Measurements from ENCODE around the gene BMP3. TPM values are rescaled to one million over a fixed set of nuclear protein-coding genes. Genes with fewer than 3 reads are reported as not detected.
A peak's percentile ranks its signal among the peaks of the same experiment; 100 is the strongest.

BMP3 gene
- total RNA-seq, 1 experiment from 2014 or later: not detected

DNA sequence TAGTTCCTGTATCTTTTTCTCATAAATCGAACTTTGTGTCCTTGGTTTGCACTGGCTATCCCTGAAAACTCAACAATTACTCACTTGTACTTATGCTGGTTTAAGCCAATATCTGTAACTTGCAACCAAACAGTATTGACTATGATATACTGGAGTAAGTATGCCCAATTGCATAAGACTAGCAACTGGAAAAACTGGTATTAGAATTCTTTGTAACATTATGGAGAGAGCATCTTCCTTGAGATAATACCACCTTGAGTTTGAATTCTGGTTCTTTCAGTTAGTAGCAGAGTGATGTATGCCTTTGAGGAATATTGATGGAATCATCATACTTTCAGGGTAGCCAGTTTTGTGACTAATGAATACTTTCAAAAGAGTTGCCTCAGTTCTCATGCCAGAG, 28.1 kb downstream of the BMP3 start:
- no peak overlapping the region for H3K4me2 ChIP-seq (ENCODE audit: low read depth, low read length, poor library complexity, severe bottlenecking)
- no peak overlapping the region for H3K9ac ChIP-seq (ENCODE audit: low read length)
- no peak for DNase-seq
- H3K36me3 ChIP-seq (ENCODE audit: insufficient read depth, low read length): no peaks in the 10 kb centered on the region
- H3K9me2 ChIP-seq (replicated peaks; ENCODE audit: insufficient read depth, low read length): no peaks in the 10 kb centered on the region
- no peak overlapping the region for H3K4me3 ChIP-seq (ENCODE audit: low read length)
- no peaks in the 10 kb centered on the region for H3K9me3 ChIP-seq (ENCODE audit: low read length)
- no peaks in the 10 kb centered on the region for H3K79me2 ChIP-seq (ENCODE audit: low read length)
- no peak overlapping the region for H3K27ac ChIP-seq (ENCODE audit: low read length)
- H3K4me1 ChIP-seq (ENCODE audit: low read length): no peaks in the 10 kb centered on the region
- H3K27me3 ChIP-seq (ENCODE audit: low read length): no peaks in the 10 kb centered on the region
- no peaks in the 10 kb centered on the region for H4K20me1 ChIP-seq (ENCODE audit: insufficient read depth, low read depth, low read length)
- no peak overlapping the region for H2AFZ ChIP-seq (ENCODE audit: low read length)

DNA sequence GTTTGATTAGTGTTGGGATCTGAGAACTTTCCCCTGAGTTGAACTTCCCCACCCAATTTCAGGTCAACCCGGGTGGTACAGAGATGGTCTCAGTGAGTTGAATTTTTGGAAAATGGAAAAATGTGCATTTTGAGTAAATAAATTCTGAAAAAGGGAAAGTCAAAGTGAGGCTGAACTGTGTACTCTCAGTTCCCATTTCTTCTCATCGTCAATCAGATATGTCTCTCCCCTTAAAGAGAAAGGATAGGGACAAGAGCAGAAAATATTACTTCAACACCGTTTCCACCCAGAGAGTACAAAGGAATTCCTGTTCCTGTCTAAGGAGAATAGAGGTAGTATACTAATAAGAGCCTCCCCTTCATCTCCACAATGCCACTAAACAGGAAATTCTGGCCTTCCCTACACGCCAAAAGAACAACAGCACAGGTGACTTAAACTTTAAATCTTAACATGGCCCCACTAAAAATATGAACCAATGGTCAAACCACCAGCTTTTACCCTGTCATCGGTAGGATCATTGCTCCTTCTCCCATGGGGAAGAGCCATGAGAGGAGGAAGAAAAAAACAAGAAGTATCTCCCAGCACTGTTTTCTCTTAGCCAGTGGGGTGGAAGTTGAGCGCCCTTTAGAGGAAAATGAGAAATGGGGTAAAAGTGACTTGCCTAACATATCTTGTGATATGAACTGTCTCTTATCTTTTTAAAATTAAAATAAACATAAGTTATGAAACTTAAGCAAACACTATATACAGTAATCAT, 30.3 kb downstream of the BMP3 start:
- no peaks in the 10 kb centered on the region for H4K20me1 ChIP-seq (ENCODE audit: insufficient read depth, low read depth, low read length)
- no peaks in the 10 kb centered on the region for H3K9me3 ChIP-seq (ENCODE audit: low read length)
- H3K27me3 ChIP-seq (ENCODE audit: low read length): no peaks in the 10 kb centered on the region
- no peak overlapping the region for H3K4me2 ChIP-seq (ENCODE audit: low read depth, low read length, poor library complexity, severe bottlenecking)
- no peak overlapping the region for H3K27ac ChIP-seq (ENCODE audit: low read length)
- DNase-seq: no peak
- no peak overlapping the region for H3K9ac ChIP-seq (ENCODE audit: low read length)
- no peaks in the 10 kb centered on the region for H3K4me1 ChIP-seq (ENCODE audit: low read length)
- H3K79me2 ChIP-seq (ENCODE audit: low read length): no peaks in the 10 kb centered on the region
- no peaks in the 10 kb centered on the region for H3K36me3 ChIP-seq (ENCODE audit: insufficient read depth, low read length)
- no peaks in the 10 kb centered on the region for H3K9me2 ChIP-seq (replicated peaks; ENCODE audit: insufficient read depth, low read length)
- H3K4me3 ChIP-seq (ENCODE audit: low read length): no peak overlapping the region
- H2AFZ ChIP-seq (ENCODE audit: low read length): no peak overlapping the region

DNA sequence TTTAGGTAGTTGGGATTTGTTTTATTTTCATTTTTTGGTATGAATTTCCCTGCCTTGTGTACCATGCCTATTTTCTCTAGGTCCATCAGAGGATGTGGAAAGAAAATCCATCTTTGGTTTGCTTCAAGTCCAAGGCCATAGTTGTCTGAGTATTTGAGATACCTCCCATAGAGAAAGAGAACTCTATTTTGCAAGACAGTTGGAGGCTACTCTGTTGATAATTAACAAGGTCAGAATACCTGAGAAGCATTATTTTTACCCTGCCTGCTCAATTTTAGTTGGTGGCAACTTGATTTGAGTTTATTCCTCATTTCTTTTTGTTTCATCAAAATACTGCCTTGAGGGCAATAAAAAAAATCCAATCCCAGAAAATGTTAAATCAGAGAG, 30.8 kb downstream of the BMP3 start:
- H3K9me2 ChIP-seq (replicated peaks; ENCODE audit: insufficient read depth, low read length): no peaks in the 10 kb centered on the region
- no peaks in the 10 kb centered on the region for H3K36me3 ChIP-seq (ENCODE audit: insufficient read depth, low read length)
- H3K27me3 ChIP-seq (ENCODE audit: low read length): no peaks in the 10 kb centered on the region
- H3K9me3 ChIP-seq (ENCODE audit: low read length): no peaks in the 10 kb centered on the region
- no peak overlapping the region for H3K4me2 ChIP-seq (ENCODE audit: low read depth, low read length, poor library complexity, severe bottlenecking)
- H3K9ac ChIP-seq (ENCODE audit: low read length): no peak overlapping the region
- H3K27ac ChIP-seq (ENCODE audit: low read length): no peak overlapping the region
- no peaks in the 10 kb centered on the region for H3K79me2 ChIP-seq (ENCODE audit: low read length)
- no peaks in the 10 kb centered on the region for H3K4me1 ChIP-seq (ENCODE audit: low read length)
- H3K4me3 ChIP-seq (ENCODE audit: low read length): no peak overlapping the region
- no peak overlapping the region for H2AFZ ChIP-seq (ENCODE audit: low read length)
- no peaks in the 10 kb centered on the region for H4K20me1 ChIP-seq (ENCODE audit: insufficient read depth, low read depth, low read length)
- no peak for DNase-seq

DNA sequence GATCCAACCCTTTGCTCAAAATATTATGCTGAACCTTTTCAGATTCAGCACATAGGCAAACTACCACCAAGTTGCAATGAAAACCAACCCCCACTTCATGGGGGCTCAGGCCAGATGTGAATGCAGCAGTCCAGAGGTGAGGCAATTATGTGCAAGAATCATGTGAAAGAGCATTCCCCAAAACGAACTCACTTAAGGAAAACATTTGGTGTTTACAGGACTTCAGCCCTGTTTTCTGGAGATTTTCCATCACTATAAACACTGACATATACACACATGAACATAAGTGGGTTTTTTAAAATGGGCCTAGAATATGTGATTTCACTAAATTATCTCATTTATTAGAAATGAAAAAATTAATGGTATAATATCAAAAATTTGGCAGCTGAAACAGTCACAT, 31.5 kb downstream of the BMP3 start:
- Histone ChIP-seq H3K4me3 (ENCODE audit: low read length) (no peak overlapping the region), H3K9me3 (ENCODE audit: low read length) (no peaks in the 10 kb centered on the region), H3K4me2 (ENCODE audit: low read depth, low read length, poor library complexity, severe bottlenecking) (no peak overlapping the region), H2AFZ (ENCODE audit: low read length) (no peak overlapping the region), H3K27me3 (ENCODE audit: low read length) (no peaks in the 10 kb centered on the region), H3K79me2 (ENCODE audit: low read length) (no peaks in the 10 kb centered on the region), H3K9ac (ENCODE audit: low read length) (no peak overlapping the region), H3K27ac (ENCODE audit: low read length) (no peak overlapping the region), H3K9me2 (replicated peaks; ENCODE audit: insufficient read depth, low read length) (no peaks in the 10 kb centered on the region), H3K36me3 (ENCODE audit: insufficient read depth, low read length) (no peaks in the 10 kb centered on the region), H3K4me1 (ENCODE audit: low read length) (no peaks in the 10 kb centered on the region), H4K20me1 (ENCODE audit: insufficient read depth, low read depth, low read length) (no peaks in the 10 kb centered on the region)
- no peak for DNase-seq

DNA sequence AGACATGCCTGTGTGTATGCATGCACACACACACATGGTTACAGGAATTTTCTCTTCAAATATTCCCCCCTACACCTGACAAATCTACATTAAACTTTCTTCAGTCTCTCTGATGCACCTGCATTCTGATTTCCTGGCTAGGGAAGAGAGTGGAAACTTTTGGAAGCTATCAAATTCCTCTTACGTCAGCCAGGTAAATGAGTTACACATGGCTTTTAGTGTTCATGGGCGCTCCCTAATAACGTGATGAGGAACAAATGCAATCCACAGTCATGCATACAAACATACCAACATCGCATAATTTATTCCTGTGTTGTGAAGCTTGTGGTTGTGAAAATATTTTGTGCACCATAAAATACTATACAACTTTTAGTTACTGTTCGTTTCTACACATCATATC, 34.9 kb downstream of the BMP3 start:
- no peaks in the 10 kb centered on the region for H3K27me3 ChIP-seq (ENCODE audit: low read length)
- no peak overlapping the region for H3K4me3 ChIP-seq (ENCODE audit: low read length)
- H4K20me1 ChIP-seq (ENCODE audit: insufficient read depth, low read depth, low read length): no peaks in the 10 kb centered on the region
- no peak overlapping the region for H3K4me2 ChIP-seq (ENCODE audit: low read depth, low read length, poor library complexity, severe bottlenecking)
- no peak overlapping the region for H3K27ac ChIP-seq (ENCODE audit: low read length)
- no peaks in the 10 kb centered on the region for H3K79me2 ChIP-seq (ENCODE audit: low read length)
- H3K9me3 ChIP-seq (ENCODE audit: low read length): no peaks in the 10 kb centered on the region
- no peak overlapping the region for H3K9ac ChIP-seq (ENCODE audit: low read length)
- no peaks in the 10 kb centered on the region for H3K4me1 ChIP-seq (ENCODE audit: low read length)
- H3K9me2 ChIP-seq (replicated peaks; ENCODE audit: insufficient read depth, low read length): no peaks in the 10 kb centered on the region
- H2AFZ ChIP-seq (ENCODE audit: low read length): no peak overlapping the region
- H3K36me3 ChIP-seq (ENCODE audit: insufficient read depth, low read length): no peaks in the 10 kb centered on the region
- no peak for DNase-seq

DNA sequence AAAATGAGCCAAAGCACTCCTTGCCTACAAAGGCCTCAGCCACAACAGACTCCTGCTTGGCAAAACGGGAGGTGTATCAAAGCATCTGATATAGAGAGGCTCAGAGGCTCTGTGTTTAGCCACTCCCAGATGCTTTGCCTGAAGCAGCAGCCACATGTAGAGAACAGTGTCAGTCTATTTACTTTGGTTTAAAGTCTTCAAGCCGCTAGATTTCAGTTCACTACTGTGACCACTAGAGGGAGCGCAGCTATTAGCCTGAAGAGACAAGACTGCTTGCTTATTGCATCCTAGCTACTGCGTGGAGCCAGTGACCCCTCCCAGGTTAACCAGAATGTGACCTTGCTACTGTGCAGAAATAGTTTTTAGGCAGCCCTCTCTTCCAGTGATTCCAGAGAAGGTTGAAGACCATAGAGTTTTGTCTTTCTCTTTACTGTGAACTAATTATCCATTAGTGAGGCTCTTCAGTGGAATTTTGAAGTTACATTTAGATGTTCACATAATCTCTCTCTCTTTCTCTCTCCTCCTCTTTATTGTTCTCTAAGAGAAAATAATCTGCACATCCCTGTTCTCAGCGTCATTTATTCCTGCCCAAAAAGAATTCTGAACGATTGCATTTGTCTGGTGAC, 39.3 kb downstream of the BMP3 start:
- H3K79me2 ChIP-seq (ENCODE audit: low read length): no peaks in the 10 kb centered on the region
- no peaks in the 10 kb centered on the region for H3K9me2 ChIP-seq (replicated peaks; ENCODE audit: insufficient read depth, low read length)
- H3K4me3 ChIP-seq (ENCODE audit: low read length): no peak overlapping the region
- H3K9me3 ChIP-seq (ENCODE audit: low read length): no peaks in the 10 kb centered on the region
- H3K27ac ChIP-seq (ENCODE audit: low read length): no peak overlapping the region
- no peaks in the 10 kb centered on the region for H3K4me1 ChIP-seq (ENCODE audit: low read length)
- no peak overlapping the region for H3K4me2 ChIP-seq (ENCODE audit: low read depth, low read length, poor library complexity, severe bottlenecking)
- H3K36me3 ChIP-seq (ENCODE audit: insufficient read depth, low read length): no peaks in the 10 kb centered on the region
- no peak overlapping the region for H3K9ac ChIP-seq (ENCODE audit: low read length)
- H4K20me1 ChIP-seq (ENCODE audit: insufficient read depth, low read depth, low read length): no peaks in the 10 kb centered on the region
- no peak overlapping the region for H2AFZ ChIP-seq (ENCODE audit: low read length)
- no peaks in the 10 kb centered on the region for H3K27me3 ChIP-seq (ENCODE audit: low read length)
- peak; percentile 84 for DNase-seq

DNA sequence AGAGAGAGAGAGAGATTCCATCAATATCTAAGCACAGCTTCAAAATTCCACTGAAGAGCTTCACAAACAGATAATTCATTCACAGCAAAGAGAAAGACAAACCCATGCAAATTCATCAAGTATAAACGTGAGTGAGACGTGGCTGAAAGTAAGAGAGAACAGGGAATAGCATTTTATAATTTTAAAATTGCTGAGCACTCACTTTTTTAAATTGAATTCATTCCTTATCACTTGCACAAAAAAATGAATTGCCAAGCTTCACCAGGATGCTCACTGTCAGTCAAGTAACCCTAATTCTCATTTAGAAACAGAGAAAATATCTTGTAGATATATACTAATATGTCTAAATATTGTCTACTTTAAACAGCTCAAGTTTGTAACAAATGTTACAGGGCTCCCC, 40.5 kb downstream of the BMP3 start:
- H3K4me1 ChIP-seq (ENCODE audit: low read length): no peaks in the 10 kb centered on the region
- no peak overlapping the region for H3K4me3 ChIP-seq (ENCODE audit: low read length)
- no peaks in the 10 kb centered on the region for H3K9me3 ChIP-seq (ENCODE audit: low read length)
- H3K9ac ChIP-seq (ENCODE audit: low read length): no peak overlapping the region
- H3K27me3 ChIP-seq (ENCODE audit: low read length): no peaks in the 10 kb centered on the region
- H3K4me2 ChIP-seq (ENCODE audit: low read depth, low read length, poor library complexity, severe bottlenecking): no peak overlapping the region
- no peak overlapping the region for H2AFZ ChIP-seq (ENCODE audit: low read length)
- H3K27ac ChIP-seq (ENCODE audit: low read length): no peak overlapping the region
- H3K9me2 ChIP-seq (replicated peaks; ENCODE audit: insufficient read depth, low read length): no peaks in the 10 kb centered on the region
- H3K36me3 ChIP-seq (ENCODE audit: insufficient read depth, low read length): no peaks in the 10 kb centered on the region
- no peaks in the 10 kb centered on the region for H4K20me1 ChIP-seq (ENCODE audit: insufficient read depth, low read depth, low read length)
- DNase-seq: no peak
- no peaks in the 10 kb centered on the region for H3K79me2 ChIP-seq (ENCODE audit: low read length)

DNA sequence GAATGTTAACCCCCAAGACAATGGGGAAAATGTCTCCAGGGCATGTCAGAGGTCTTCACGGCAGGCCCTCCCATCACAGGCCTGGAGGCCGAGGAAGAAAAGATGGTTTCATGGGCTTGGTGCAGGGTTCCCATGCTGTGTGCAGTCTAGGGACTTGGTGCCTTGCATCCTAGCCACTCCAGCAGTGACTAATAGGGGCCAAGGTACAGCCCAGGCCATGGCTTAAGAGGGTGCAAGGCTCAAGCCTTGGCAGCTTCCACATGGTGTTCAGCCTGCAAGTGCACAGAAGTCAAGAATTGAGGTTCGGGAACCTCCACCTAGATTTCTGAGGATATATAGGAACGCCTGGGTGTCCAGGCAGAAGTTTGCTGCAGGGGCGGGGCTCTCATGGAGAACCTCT, 50.6 kb downstream of the BMP3 start:
- no peaks in the 10 kb centered on the region for H3K27me3 ChIP-seq (ENCODE audit: low read length)
- no peaks in the 10 kb centered on the region for H3K36me3 ChIP-seq (ENCODE audit: insufficient read depth, low read length)
- no peaks in the 10 kb centered on the region for H3K9me2 ChIP-seq (replicated peaks; ENCODE audit: insufficient read depth, low read length)
- no peaks in the 10 kb centered on the region for H4K20me1 ChIP-seq (ENCODE audit: insufficient read depth, low read depth, low read length)
- no peak overlapping the region for H3K9ac ChIP-seq (ENCODE audit: low read length)
- H3K4me3 ChIP-seq (ENCODE audit: low read length): no peak overlapping the region
- no peaks in the 10 kb centered on the region for H3K4me1 ChIP-seq (ENCODE audit: low read length)
- no peaks in the 10 kb centered on the region for H3K79me2 ChIP-seq (ENCODE audit: low read length)
- H3K9me3 ChIP-seq (ENCODE audit: low read length): no peaks in the 10 kb centered on the region
- H2AFZ ChIP-seq (ENCODE audit: low read length): no peak overlapping the region
- no peak overlapping the region for H3K4me2 ChIP-seq (ENCODE audit: low read depth, low read length, poor library complexity, severe bottlenecking)
- no peak overlapping the region for H3K27ac ChIP-seq (ENCODE audit: low read length)
- no peak for DNase-seq
